Left forelimb (tissue), 1 donor: ENCODE results near the gene CPB2.

ENCODE experiments used
- DNase-seq: peaks from one replicate; pipeline ENCODE4 v3.0.0-alpha.2; 2018; ENCODE audit warnings: low spot score

The CPB2 gene

GRCh38 chr13:46050771-46051170 lies 54.1 kb downstream of the CPB2 start:
- no peak for DNase-seq

- no peak for DNase-seq
These were observed 59.4 kb downstream of the CPB2 start for GRCh38 chr13:46045424-46045823.

GRCh38 chr13:46043647-46044046 lies 61.2 kb downstream of the CPB2 start:
- no peak for DNase-seq

- DNase-seq = no peak
These were observed 63.4 kb downstream of the CPB2 start for GRCh38 chr13:46041419-46041839.

- no peak for DNase-seq
These were observed 64.1 kb downstream of the CPB2 start for GRCh38 chr13:46040763-46041162.

GRCh38 chr13:46039411-46040182 lies 65.2 kb downstream of the CPB2 start:
- no peak for DNase-seq

- no peak for DNase-seq
These were observed 66.5 kb downstream of the CPB2 start for GRCh38 chr13:46038296-46038695.

GRCh38 chr13:46035066-46035465 lies 69.8 kb downstream of the CPB2 start:
- DNase-seq = no peak

- no peak for DNase-seq
These were observed 72.5 kb downstream of the CPB2 start for GRCh38 chr13:46032341-46032740.

- DNase-seq = no peak
These were observed 73.1 kb downstream of the CPB2 start for GRCh38 chr13:46031581-46032263.

- no peak for DNase-seq
These were observed 79.7 kb downstream of the CPB2 start for GRCh38 chr13:46025157-46025556.

- DNase-seq = no peak
These were observed 82.4 kb downstream of the CPB2 start for GRCh38 chr13:46022481-46022880.

- no peak for DNase-seq
These were observed 88.6 kb downstream of the CPB2 start for GRCh38 chr13:46016216-46016615.

GRCh38 chr13:46015366-46015765 lies 89.5 kb downstream of the CPB2 start:
- no peak for DNase-seq

GRCh38 chr13:46012404-46012803 lies 92.4 kb downstream of the CPB2 start:
- DNase-seq = no peak

- DNase-seq = no peak
These were observed 94.7 kb downstream of the CPB2 start for GRCh38 chr13:46010148-46010547.

- DNase-seq = no peak
These were observed 96.2 kb downstream of the CPB2 start for GRCh38 chr13:46008631-46009030.

GRCh38 chr13:46006688-46007452 lies 98.0 kb downstream of the CPB2 start:
- DNase-seq = no peak

GRCh38 chr13:46004491-46004890 lies 100.3 kb downstream of the CPB2 start:
- no peak for DNase-seq
